ENCODE data around the gene CCR9. TPM values are rescaled to one million over a fixed set of nuclear protein-coding genes. Genes with fewer than 3 reads are reported as not detected.

Gene CCR9
- total and polyA plus RNA-seq, 7 donors: 0.55 TPM; not detected in 6

- H3K36me3 ChIP-seq: peaks cover 31 to 90% (median 40%) of the 10 kb centered on the region in 4 donors
- DNase-seq: no peak
- intact Hi-C loops (cut with DNase I): no loop called here
- no peaks in the 10 kb centered on the region for H3K4me1 ChIP-seq
- H3K9me3 ChIP-seq: no peaks in the 10 kb centered on the region
- TF ChIP-seq POLR2A (IDR thresholded peaks at IDR 0.05) (no peak), POLR2AphosphoS5 (IDR thresholded peaks at IDR 0.05) (no peak), EP300 (IDR thresholded peaks at IDR 0.05) (no peak)
- TF ChIP-seq, protein P1, sequence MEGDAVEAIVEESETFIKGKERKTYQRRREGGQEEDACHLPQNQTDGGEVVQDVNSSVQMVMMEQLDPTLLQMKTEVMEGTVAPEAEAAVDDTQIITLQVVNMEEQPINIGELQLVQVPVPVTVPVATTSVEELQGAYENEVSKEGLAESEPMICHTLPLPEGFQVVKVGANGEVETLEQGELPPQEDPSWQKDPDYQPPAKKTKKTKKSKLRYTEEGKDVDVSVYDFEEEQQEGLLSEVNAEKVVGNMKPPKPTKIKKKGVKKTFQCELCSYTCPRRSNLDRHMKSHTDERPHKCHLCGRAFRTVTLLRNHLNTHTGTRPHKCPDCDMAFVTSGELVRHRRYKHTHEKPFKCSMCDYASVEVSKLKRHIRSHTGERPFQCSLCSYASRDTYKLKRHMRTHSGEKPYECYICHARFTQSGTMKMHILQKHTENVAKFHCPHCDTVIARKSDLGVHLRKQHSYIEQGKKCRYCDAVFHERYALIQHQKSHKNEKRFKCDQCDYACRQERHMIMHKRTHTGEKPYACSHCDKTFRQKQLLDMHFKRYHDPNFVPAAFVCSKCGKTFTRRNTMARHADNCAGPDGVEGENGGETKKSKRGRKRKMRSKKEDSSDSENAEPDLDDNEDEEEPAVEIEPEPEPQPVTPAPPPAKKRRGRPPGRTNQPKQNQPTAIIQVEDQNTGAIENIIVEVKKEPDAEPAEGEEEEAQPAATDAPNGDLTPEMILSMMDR (IDR thresholded peaks at IDR 0.05): no peak
- no peaks in the 10 kb centered on the region for H3K27me3 ChIP-seq
- H3K27ac ChIP-seq: no peak overlapping the region
- no peak overlapping the region for H3K4me3 ChIP-seq
- WGBS, 2 donors: 82 to 91% methylated on average over 14 of the region's 14 CpGs
Observed at GRCh38 chr3:45921158-45922038, 35.1 kb downstream of the CCR9 start.

- 90 to 92% methylated on average over 3 of the region's 3 CpGs for WGBS, 2 donors
- intact Hi-C loops (cut with DNase I): no loop called here
Observed at GRCh38 chr3:45922039-45922326, 35.6 kb downstream of the CCR9 start.

DNA sequence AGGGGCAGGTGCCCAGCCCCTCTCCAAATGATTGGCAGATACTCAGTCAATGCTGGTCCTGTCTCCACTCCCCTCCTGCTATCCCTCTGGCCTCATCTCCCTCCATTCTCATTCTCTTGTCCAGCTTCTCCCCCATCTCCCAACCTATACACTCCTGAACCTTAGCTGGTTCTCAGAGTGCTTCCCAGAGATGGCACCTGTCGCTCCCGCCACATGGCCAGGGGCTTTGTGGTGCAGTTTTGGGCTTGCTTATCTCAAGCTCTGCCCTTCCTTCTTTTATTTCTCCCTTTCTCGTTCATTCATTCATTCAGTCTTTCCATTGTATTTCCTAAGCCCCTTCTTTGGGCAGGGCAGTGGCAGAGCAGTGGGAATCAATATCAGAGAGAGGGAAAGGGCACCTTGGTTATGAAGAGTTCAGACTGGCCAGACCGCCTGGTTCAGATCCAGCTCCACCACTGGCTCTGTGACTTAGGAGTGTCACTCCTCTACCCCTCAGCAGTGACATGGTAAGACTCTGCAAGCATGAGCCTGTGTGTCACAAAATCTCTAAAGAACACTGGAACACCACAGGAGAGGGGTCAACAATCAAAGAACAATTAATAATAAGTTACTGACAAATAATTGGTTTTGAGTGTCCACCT lies 36.7 kb downstream of the CCR9 start:
- Histone ChIP-seq H3K4me3 (no peak overlapping the region), H3K27me3 (no peaks in the 10 kb centered on the region), H3K9me3 (no peaks in the 10 kb centered on the region), H3K27ac (no peak overlapping the region), H3K4me1 (no peaks in the 10 kb centered on the region), H3K36me3 (peaks cover 33 to 100% (median 40%) of the 10 kb centered on the region in 4 donors)
- TF ChIP-seq POLR2A (IDR thresholded peaks at IDR 0.05): no peak
- TF ChIP-seq EP300 (IDR thresholded peaks at IDR 0.05): no peak
- TF ChIP-seq POLR2AphosphoS5 (IDR thresholded peaks at IDR 0.05): no peak
- TF ChIP-seq, protein P1 (IDR thresholded peaks at IDR 0.05): no peak
- DNase-seq: no peak
- intact Hi-C loops (cut with DNase I): no loop called here
- WGBS, 2 donors: 95 to 96% methylated on average over 4 of the region's 4 CpGs

More at GRCh38 chr3:45922039-45922326, 35.6 kb downstream of the CCR9 start:
- no peak for DNase-seq
- no peaks in the 10 kb centered on the region for H3K27me3 ChIP-seq
- peaks cover 31 to 96% (median 40%) of the 10 kb centered on the region in 4 donors for H3K36me3 ChIP-seq
- no peak overlapping the region for H3K27ac ChIP-seq
- TF ChIP-seq POLR2AphosphoS5 (IDR thresholded peaks at IDR 0.05) (no peak), POLR2A (IDR thresholded peaks at IDR 0.05) (no peak), EP300 (IDR thresholded peaks at IDR 0.05) (no peak)
- TF ChIP-seq, protein P1 (IDR thresholded peaks at IDR 0.05): no peak
- no peaks in the 10 kb centered on the region for H3K9me3 ChIP-seq
- H3K4me3 ChIP-seq: no peak overlapping the region
- no peaks in the 10 kb centered on the region for H3K4me1 ChIP-seq

GRCh38 chr3:45923755-45924154 lies 37.4 kb downstream of the CCR9 start:
- peaks cover 40 to 100% (median 42%) of the 10 kb centered on the region in 4 donors for H3K36me3 ChIP-seq
- intact Hi-C loops (cut with DNase I): no loop called here
- WGBS, 2 donors: 58 to 79% methylated on average over 3 of the region's 3 CpGs
- H3K4me1 ChIP-seq: no peaks in the 10 kb centered on the region
- H3K4me3 ChIP-seq: no peak overlapping the region
- no peaks in the 10 kb centered on the region for H3K9me3 ChIP-seq
- peak; percentile 45 for DNase-seq
- H3K27ac ChIP-seq: no peak overlapping the region
- no peaks in the 10 kb centered on the region for H3K27me3 ChIP-seq
- TF ChIP-seq, protein P1 (IDR thresholded peaks at IDR 0.05): no peak
- TF ChIP-seq EP300 (IDR thresholded peaks at IDR 0.05): no peak
- TF ChIP-seq POLR2AphosphoS5 (IDR thresholded peaks at IDR 0.05): no peak
